Neural cell (in vitro differentiated cells): ENCODE measurements around the gene BLVRB.

Source experiments
- CTCF ChIP-seq: fragments of 450-650 bp; IDR thresholded peaks from 2 replicates; pipeline ENCODE4 v1.5.1; 2014; ENCODE audit warnings: antibody characterized with exemption, mild to moderate bottlenecking, moderate library complexity; ENCODE audit not compliant: poor library complexity, severe bottlenecking
- EZH2 ChIP-seq: fragments of 200-600, 300-800 bp; shearing (Covaris generic), sonication (generic); IDR thresholded peaks from 2 replicates; pipeline ENCODE4 v1.6.1; 2014; ENCODE audit warnings: antibody characterized with exemption, low read length, borderline replicate concordance, mild to moderate bottlenecking; ENCODE audit not compliant: insufficient read depth, poor library complexity, severe bottlenecking
- REST ChIP-seq: IDR thresholded peaks from 2 replicates; pipeline ENCODE4 v1.6.1; 2012; ENCODE audit warnings: borderline replicate concordance
- TAF1 ChIP-seq: IDR thresholded peaks from 2 replicates; pipeline ENCODE4 v1.6.1; 2012; ENCODE audit warnings: low read depth

GRCh38 chr19:40438284-40438683 is 27.3 kb downstream of the BLVRB start:
- TF ChIP-seq CTCF (no peak), EZH2 (no peak), TAF1 (no peak), REST (no peak)
